T-helper 2 cell treated with Interferon-gamma antibody and Interleukin-4, amounts not matched to agents 100 ng/mL and 5 ng/mL, for 36 hours (primary cell): ENCODE data around the gene EMD. TPM values are rescaled to one million over a fixed set of nuclear protein-coding genes. Genes with fewer than 3 reads are reported as not detected.

Source experiments
- intact Hi-C: fragments of 100-400 bp; cut with micrococcal nuclease; formaldehyde crosslinking; loops from one replicate; pipeline ENCODE4 v1.15.1; 2023
- total RNA-seq: library from RNA; stranded (reverse); gene quantifications from 2 replicates; pipeline ENCODE4 v1.2.3, GENCODE V29; 2022

Gene EMD
- total RNA-seq, 1 donor from 2014 or later: 56.4 TPM

GRCh38 chrX:154411981-154412340, 32.9 kb downstream of the EMD start:
- intact Hi-C loops: loop anchor here (1.0 to 5.0 kb wide), 3 partner anchors 16 to 105 kb away; partner anchors contain the start of genes ATP6AP1, FAM3A and LAGE3

GRCh38 chrX:154412468-154412867, 33.4 kb downstream of the EMD start:
- intact Hi-C loops: loop anchor here (1.0 to 5.0 kb wide), 3 partner anchors 16 to 104 kb away; partner anchors contain the start of genes ATP6AP1, FAM3A and LAGE3

- intact Hi-C loops: loop anchor here (2.0 to 5.0 kb wide), 2 partner anchors 64 to 104 kb away; partner anchors contain the start of genes FAM3A and LAGE3
These were observed 34.0 kb downstream of the EMD start for GRCh38 chrX:154413142-154413541.

- intact Hi-C loops: no loop called here
These were observed 38.1 kb downstream of the EMD start for GRCh38 chrX:154417157-154417556.

- intact Hi-C loops: no loop called here
These were observed 40.1 kb downstream of the EMD start for GRCh38 chrX:154419189-154419588.

- intact Hi-C loops: no loop called here
These were observed 40.8 kb downstream of the EMD start for GRCh38 chrX:154419688-154420401.

GRCh38 chrX:154420402-154420756, 41.3 kb downstream of the EMD start:
- intact Hi-C loops: no loop called here

- intact Hi-C loops: no loop called here
These were observed 48.0 kb downstream of the EMD start for GRCh38 chrX:154426916-154427770.

GRCh38 chrX:154428176-154429171, 49.4 kb downstream of the EMD start, which contains the start of gene ATP6AP1:
ATP6AP1 (plus strand) TSS chrX:154428677; CDS start chrX:154428693, 16 bp downstream.
- intact Hi-C loops: loop anchor here (1.0 to 2.0 kb wide), 4 partner anchors 8 to 62 kb away; partner anchors contain the start of genes PLXNA3 and SLC10A3

- intact Hi-C loops: loop anchor here (2.0 kb wide), 2 partner anchors 29 to 61 kb away; partner anchors contain the start of genes PLXNA3 and SLC10A3
These were observed 50.6 kb downstream of the EMD start for GRCh38 chrX:154429711-154430110.

- intact Hi-C loops: no loop called here
These were observed 51.4 kb downstream of the EMD start for GRCh38 chrX:154430479-154430878.

GRCh38 chrX:154430916-154431315, 51.8 kb downstream of the EMD start:
- intact Hi-C loops: no loop called here

Other genes starting within 250 kb of the EMD start
- gene OPN1LW, start 235.1 kb upstream of the EMD start, total RNA-seq: not detected in 2 replicates
- not detected in 2 replicates for gene OPN1MW, start 196.7 kb upstream of the EMD start, total RNA-seq
- gene OPN1MW2, start 159.5 kb upstream of the EMD start, total RNA-seq: not detected in 2 replicates
- not detected in 2 replicates for gene OPN1MW3, start 121.7 kb upstream of the EMD start, total RNA-seq
- not detected in 2 replicates for gene TEX28, start 84.2 kb upstream of the EMD start, total RNA-seq
- 0.98 and 1.0 TPM in 2 replicates for gene TKTL1, start 83.5 kb upstream of the EMD start, total RNA-seq
- gene FLNA, start 4.7 kb upstream of the EMD start, total RNA-seq: 1,245 and 1,271 TPM in 2 replicates
- 3,046 and 3,070 TPM in 2 replicates for gene RPL10, start 19.1 kb downstream of the EMD start, total RNA-seq
- 21.2 and 24.8 TPM in 2 replicates for gene DNASE1L1, start 30.0 kb downstream of the EMD start, total RNA-seq
- gene TAFAZZIN, start 32.2 kb downstream of the EMD start, total RNA-seq: 95.9 and 97.3 TPM in 2 replicates
- gene ATP6AP1, start 49.4 kb downstream of the EMD start, total RNA-seq: 43.2 and 46.1 TPM in 2 replicates
- 99.0 and 102 TPM in 2 replicates for gene GDI1, start 57.9 kb downstream of the EMD start, total RNA-seq
- gene FAM50A, start 64.8 kb downstream of the EMD start, total RNA-seq: 65.3 and 74.3 TPM in 2 replicates
- gene PLXNA3, start 79.0 kb downstream of the EMD start, total RNA-seq: 29.0 and 29.8 TPM in 2 replicates
- 50.6 and 52.5 TPM in 2 replicates for gene LAGE3, start 100.0 kb downstream of the EMD start, total RNA-seq
- gene UBL4A, start 107.3 kb downstream of the EMD start, total RNA-seq: 43.7 and 47.7 TPM in 2 replicates
- gene SLC10A3, start 111.3 kb downstream of the EMD start, total RNA-seq: 22.1 and 22.3 TPM in 2 replicates
- gene FAM3A, start 136.9 kb downstream of the EMD start, total RNA-seq: 30.5 and 32.4 TPM in 2 replicates
- gene G6PD, start 167.6 kb downstream of the EMD start, total RNA-seq: 67.9 and 68.2 TPM in 2 replicates
- gene IKBKG, start 168.3 kb downstream of the EMD start, total RNA-seq: 41.9 and 45.1 TPM in 2 replicates
- gene CTAG1A, start 205.8 kb downstream of the EMD start, total RNA-seq: not detected in 2 replicates
- gene CTAG1B, start 240.0 kb downstream of the EMD start, total RNA-seq: not detected in 2 replicates